Kidney capillary endothelial cell (primary cell): ENCODE measurements around the gene DUXB.

Source experiments
- DNase-seq: peaks from one replicate; pipeline ENCODE4 v3.0.0-alpha.2; 2018; ENCODE audit warnings: low spot score

DUXB gene

GRCh38 chr16:75660321-75660720, 40.9 kb downstream of the DUXB start:
- no peak for DNase-seq

- no peak for DNase-seq
Measured at GRCh38 chr16:75658175-75658574, 43.1 kb downstream of the DUXB start.

DNA sequence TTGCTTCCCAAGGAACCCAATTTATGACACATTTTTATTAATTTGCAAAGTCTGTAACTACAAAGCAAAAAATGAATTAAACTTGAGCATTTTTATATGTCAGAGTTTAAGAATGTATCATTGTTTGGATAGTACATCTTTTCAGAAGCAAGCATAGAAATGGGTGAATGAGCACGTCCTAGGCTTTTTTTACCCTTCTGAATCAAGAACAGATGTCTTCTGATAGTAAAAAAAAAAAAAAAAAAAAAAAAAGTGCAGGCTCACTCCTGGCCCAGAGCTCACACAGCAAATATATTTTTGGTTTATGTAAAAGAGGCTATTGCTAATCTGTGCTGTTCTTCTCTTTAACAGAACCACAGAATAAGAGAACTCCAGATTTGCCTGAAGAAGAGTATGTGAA, 47.3 kb downstream of the DUXB start:
- no peak for DNase-seq

GRCh38 chr16:75648265-75649076, 52.8 kb downstream of the DUXB start:
- peak; percentile 70 for DNase-seq

- DNase-seq, result peak; percentile 93
Measured at GRCh38 chr16:75647492-75648264, 53.6 kb downstream of the DUXB start, which contains the start of the genes KARS1 and TERF2IP. KARS1 (minus strand) TSS chr16:75647665; CDS start chr16:75647639, 26 bp downstream. TERF2IP (plus strand) TSS chr16:75647773; CDS start chr16:75647883, 110 bp downstream.

DNA sequence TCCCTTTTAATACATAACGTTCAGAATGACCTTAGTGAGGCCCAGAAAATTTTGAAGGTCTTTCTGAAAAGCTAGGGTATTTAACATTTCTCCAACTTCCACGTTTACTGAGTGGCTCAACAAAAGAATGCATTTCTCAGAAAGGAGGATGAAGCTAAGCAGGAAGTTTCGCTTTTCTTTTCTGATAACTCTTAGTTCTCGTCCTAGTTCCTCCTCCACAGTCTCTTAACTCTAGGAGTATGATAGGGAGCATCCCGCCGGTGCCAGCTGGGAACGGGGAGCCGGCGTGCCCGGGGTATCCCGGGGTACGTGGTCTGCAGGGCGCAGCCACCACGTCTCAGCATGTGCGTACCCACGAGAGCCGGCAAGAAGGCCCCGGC, 54.2 kb downstream of the DUXB start:
- DNase-seq, result no peak

GRCh38 chr16:75644240-75645012, 56.8 kb downstream of the DUXB start:
- no peak for DNase-seq
